ENCODE data around the gene TOR2A. TPM values are rescaled to one million over a fixed set of nuclear protein-coding genes. Genes with fewer than 3 reads are reported as not detected.

Gene TOR2A
- 13.2 and 16.3 TPM in 2 replicates for total RNA-seq (2021)
- long read RNA-seq, transcript TOR2A-203 (5 exons, 1,523 nt) = major isoform, 40 of 92 reads
- long read RNA-seq, transcript TOR2A-207 (3 exons, 855 nt) = minor isoform, 5 of 92 reads
- long read RNA-seq, transcript TOR2A-209 (4 exons, 933 nt) = minor isoform, 19 of 92 reads
- long read RNA-seq, partial matches to known transcripts = 7 of 92 reads
- long read RNA-seq, other reads (novel, unspliced or antisense) = 13 of 92 reads

GRCh38 chr9:127734747-127735529, at the start of gene TOR2A:
Gene TOR2A, minus strand, starts transcription at chr9:127735294. Its CDS starts 24 bp downstream, at chr9:127735270.
- peak within 1 kb of the TSS in 1 of 3 experiments; percentile 77; a peak in 2 of 7 replicates for H3K27ac Mint-ChIP-seq

More at GRCh38 chr9:127734747-127735529, at the start of gene TOR2A:
- Mint-ChIP-seq H3K4me3 (peak within 1 kb of the TSS; percentile 70 to 89), H3K27me3 (ENCODE audit: low read depth) (peaks cover 15% of the 10 kb centered on the region), H3K9me3 (no peaks in the 10 kb centered on the region), H3K4me1 (peaks cover 9 to 10% of the 10 kb centered on the region in 2 experiments), H3K36me3 (ENCODE audit: insufficient read depth in 1 of 3, low read depth in 3 of 3) (no peaks in the 10 kb centered on the region; a peak in 1 of 7 replicates)
- Histone ChIP-seq H3K23ac (ENCODE audit: insufficient read length, low read depth, low read length) (no peak within 1 kb of the TSS), H2BK15ac (ENCODE audit: low read depth, low read length) (no peak within 1 kb of the TSS), H3K4me2 (ENCODE audit: insufficient read depth, insufficient read length, low read length) (peak within 1 kb of the TSS; percentile 34), H3K27ac (ENCODE audit: insufficient read length, low read depth, low read length) (no peak within 1 kb of the TSS), H2BK20ac (ENCODE audit: low read depth, low read length, poor library complexity, severe bottlenecking) (peak within 1 kb of the TSS; percentile 92), H4K8ac (replicated peaks; ENCODE audit: insufficient read length, low read depth, low read length) (no peak within 1 kb of the TSS), H3K9ac (ENCODE audit: extremely low read depth, insufficient read length, low read length) (no peak within 1 kb of the TSS), H2AFZ (ENCODE audit: low read length) (no peak within 1 kb of the TSS), H3K23me2 (ENCODE audit: insufficient read length, low read depth, low read length, poor library complexity, severe bottlenecking) (no peaks in the 10 kb centered on the region), H3K14ac (ENCODE audit: insufficient read depth, low read length) (peak within 1 kb of the TSS; percentile 85; the same call in 1 of the 2 replicates), H3K4ac (ENCODE audit: low read depth, low read length) (peak within 1 kb of the TSS; percentile 15), H3K9me3 (ENCODE audit: control insufficient read depth, low read depth, low read length) (no peaks in the 10 kb centered on the region), H2AK5ac (ENCODE audit: insufficient read length, low read length) (no peak within 1 kb of the TSS), H2BK5ac (ENCODE audit: insufficient read length, low read length) (no peak within 1 kb of the TSS), H4K5ac (ENCODE audit: insufficient read length, low read depth, low read length) (no peak within 1 kb of the TSS), H3K27me3 (ENCODE audit: insufficient read depth, low read length) (no peaks in the 10 kb centered on the region), H3T11ph (ENCODE audit: low read length) (peak within 1 kb of the TSS; percentile 0), H2BK120ac (ENCODE audit: low read depth, low read length, poor library complexity, severe bottlenecking) (peak within 1 kb of the TSS; percentile 54), H3K18ac (ENCODE audit: insufficient read length, low read depth, low read length) (peak within 1 kb of the TSS; percentile 89), H3K56ac (ENCODE audit: insufficient read length, low read depth, low read length) (no peak within 1 kb of the TSS), H4K20me1 (ENCODE audit: control insufficient read depth, insufficient read depth, insufficient read length) (no peaks in the 10 kb centered on the region), H2BK12ac (ENCODE audit: insufficient read length, low read depth, low read length) (no peak within 1 kb of the TSS), H3K79me2 (ENCODE audit: insufficient read depth, low read length) (no peaks in the 10 kb centered on the region), H3K79me1 (ENCODE audit: insufficient read depth, low read depth, low read length, poor library complexity, severe bottlenecking) (no peaks in the 10 kb centered on the region), H4K91ac (ENCODE audit: insufficient read length, low read depth, low read length) (no peak within 1 kb of the TSS), H3K4me1 (ENCODE audit: insufficient read depth, low read length) (no peaks in the 10 kb centered on the region)
- WGBS (ENCODE audit: extremely low coverage, insufficient read length, low lambda C conversion rate) = no CpG with 5 or more reads among the region's 76 CpGs
- DNase-seq = peak; percentile 98
- TF ChIP-seq CTCF (conservative IDR thresholded peaks at IDR 0.05) = peak; percentile 93
